HEK293 (cell line): ENCODE measurements around the gene LAMC3.

Source experiments
- CTCF ChIA-PET: fragments of 350-600 bp; formaldehyde crosslinking; extraction: SDS; loops from one replicate; lab custom pipeline; 2021; ENCODE audit warnings: antibody characterized with exemption; lab: Yijun Ruan, JAX
- POLR2A ChIA-PET: fragments of 300-600 bp; formaldehyde crosslinking; extraction: SDS; loops from one replicate; lab custom pipeline; 2020; ENCODE audit warnings: antibody characterized with exemption, inconsistent platforms; lab: Yijun Ruan, JAX
- H3K27ac ChIP-seq: fragments of 200-500 bp; sonication (Bioruptor generic); 2 replicates; pipeline ENCODE4 v1.5.1; 2014; ENCODE audit warnings: low read depth, low read length, control low read depth, inconsistent platforms; ENCODE audit errors: extremely low read depth
- H3K36me3 ChIP-seq, 2 experiments: fragments of 200-500 bp in 1 of 2; sonication (Bioruptor generic) in 1 of 2; 1 replicate in 1 of 2; 2 replicates in 1 of 2; pipeline ENCODE4 v1.5.1; 2014 to 2017; ENCODE audit warnings: inconsistent platforms in 2 of 2, low read length in 2 of 2; ENCODE audit not compliant: control insufficient read depth in 2 of 2, insufficient read depth in 1 of 2
- H3K4me1 ChIP-seq: fragments of 200-500 bp; sonication (Bioruptor generic); 2 replicates; pipeline ENCODE4 v1.5.1; 2014; ENCODE audit warnings: mild to moderate bottlenecking, low read length, inconsistent platforms; ENCODE audit not compliant: control insufficient read depth, insufficient read depth
- H3K4me3 ChIP-seq: 2 replicates; pipeline ENCODE4 v1.5.1; 2011; ENCODE audit warnings: low read depth, mild to moderate bottlenecking, control low read depth, low read length, moderate library complexity
- H3K9me3 ChIP-seq: fragments of 200-500 bp; sonication (Bioruptor generic); 2 replicates; pipeline ENCODE4 v1.5.1; 2014; ENCODE audit warnings: low read depth, low read length, inconsistent platforms; ENCODE audit not compliant: control insufficient read depth, insufficient read depth
- GLIS1 ChIP-seq: fragments of 450-650 bp; formaldehyde crosslinking; IDR thresholded peaks from 2 replicates; pipeline ENCODE4 v1.5.1; 2016; ENCODE audit warnings: missing biosample characterization, missing genetic modification characterization
- GLIS2 ChIP-seq: fragments of 450-650 bp; formaldehyde crosslinking; IDR thresholded peaks from 2 replicates; pipeline ENCODE4 v1.5.1; 2016; ENCODE audit warnings: missing biosample characterization, missing genetic modification characterization
- HOXC10 ChIP-seq: sonication (generic); formaldehyde crosslinking; IDR thresholded peaks from 2 replicates; pipeline ENCODE4 v1.8.1; 2023; ENCODE audit warnings: mild to moderate bottlenecking, missing genetic modification reagents
- KLF16 ChIP-seq: fragments of 450-650 bp; formaldehyde crosslinking; IDR thresholded peaks from 2 replicates; pipeline ENCODE4 v1.5.1; 2017; ENCODE audit warnings: missing biosample characterization, missing genetic modification characterization
- ZBTB17 ChIP-seq: fragments of 450-650 bp; formaldehyde crosslinking; IDR thresholded peaks from 2 replicates; pipeline ENCODE4 v1.5.1; 2016; ENCODE audit warnings: missing biosample characterization, missing genetic modification characterization
- ZFHX2 ChIP-seq: fragments of 450-650 bp; formaldehyde crosslinking; conservative IDR thresholded peaks from 2 replicates; pipeline ENCODE4 v1.5.1; 2016; ENCODE audit warnings: missing biosample characterization, missing genetic modification characterization
- ZFP69B ChIP-seq: fragments of 450-650 bp; formaldehyde crosslinking; IDR thresholded peaks from 2 replicates; pipeline ENCODE4 v1.5.1; 2016; ENCODE audit warnings: missing biosample characterization, missing genetic modification characterization
- ZNF112 ChIP-seq: fragments of 450-650 bp; formaldehyde crosslinking; IDR thresholded peaks from 2 replicates; pipeline ENCODE4 v1.5.0; 2017; ENCODE audit warnings: missing biosample characterization, missing genetic modification characterization
- ZNF114 ChIP-seq: fragments of 450-650 bp; formaldehyde crosslinking; IDR thresholded peaks from 2 replicates; pipeline ENCODE4 v1.5.0; 2017; ENCODE audit warnings: missing biosample characterization, missing genetic modification characterization
- ZNF121 ChIP-seq: fragments of 450-650 bp; formaldehyde crosslinking; IDR thresholded peaks from 2 replicates; pipeline ENCODE4 v1.5.1; 2016; ENCODE audit warnings: missing biosample characterization, missing genetic modification characterization
- ZNF140 ChIP-seq: fragments of 450-650 bp; formaldehyde crosslinking; IDR thresholded peaks from 2 replicates; pipeline ENCODE4 v1.5.1; 2016; ENCODE audit warnings: missing biosample characterization, missing genetic modification characterization
- ZNF169 ChIP-seq: fragments of 450-650 bp; formaldehyde crosslinking; IDR thresholded peaks from 2 replicates; pipeline ENCODE4 v1.5.1; 2016; ENCODE audit warnings: missing biosample characterization, missing genetic modification characterization
- ZNF23 ChIP-seq: fragments of 450-650 bp; formaldehyde crosslinking; IDR thresholded peaks from 2 replicates; pipeline ENCODE4 v1.5.1; 2016; ENCODE audit warnings: missing biosample characterization, missing genetic modification characterization, borderline replicate concordance
- ZNF24 ChIP-seq: fragments of 450-650 bp; formaldehyde crosslinking; IDR thresholded peaks from 2 replicates; pipeline ENCODE4 v1.5.1; 2016; ENCODE audit warnings: missing biosample characterization, missing genetic modification characterization
- ZNF26 ChIP-seq: fragments of 450-650 bp; formaldehyde crosslinking; IDR thresholded peaks from 2 replicates; pipeline ENCODE4 v1.5.1; 2016; ENCODE audit warnings: missing biosample characterization, missing genetic modification characterization
- ZNF292 ChIP-seq: fragments of 450-650 bp; formaldehyde crosslinking; IDR thresholded peaks from 2 replicates; pipeline ENCODE4 v1.5.1; 2016; ENCODE audit warnings: low read depth, missing biosample characterization, missing genetic modification characterization, borderline replicate concordance
- ZNF335 ChIP-seq: fragments of 450-650 bp; formaldehyde crosslinking; conservative IDR thresholded peaks from 2 replicates; pipeline ENCODE4 v1.5.1; 2016; ENCODE audit warnings: missing biosample characterization, missing genetic modification characterization
- ZNF394 ChIP-seq: fragments of 450-650 bp; formaldehyde crosslinking; IDR thresholded peaks from 2 replicates; pipeline ENCODE4 v1.5.1; 2016; ENCODE audit warnings: missing biosample characterization, missing genetic modification characterization, mild to moderate bottlenecking, moderate library complexity, borderline replicate concordance
- ZNF433 ChIP-seq: fragments of 450-650 bp; formaldehyde crosslinking; IDR thresholded peaks from 2 replicates; pipeline ENCODE4 v1.5.1; 2016; ENCODE audit warnings: missing biosample characterization, missing genetic modification characterization, low read depth
- ZNF555 ChIP-seq: fragments of 450-650 bp; formaldehyde crosslinking; conservative IDR thresholded peaks from 2 replicates; pipeline ENCODE4 v1.5.1; 2017; ENCODE audit warnings: missing biosample characterization, mild to moderate bottlenecking, missing genetic modification characterization, inconsistent platforms
- ZNF571 ChIP-seq: fragments of 450-650 bp; formaldehyde crosslinking; IDR thresholded peaks from 2 replicates; pipeline ENCODE4 v1.5.0; 2017; ENCODE audit warnings: missing biosample characterization, missing genetic modification characterization
- ZSCAN4 ChIP-seq: fragments of 450-650 bp; formaldehyde crosslinking; IDR thresholded peaks from 2 replicates; pipeline ENCODE4 v1.5.1; 2017; ENCODE audit warnings: missing biosample characterization, missing genetic modification characterization

The LAMC3 gene

GRCh38 chr9:131039129-131039954 is 30.4 kb downstream of the LAMC3 start:
- Histone ChIP-seq H3K4me3 (no peak overlapping the region), H3K9me3 (no peaks in the 10 kb centered on the region), H3K4me1 (no peaks in the 10 kb centered on the region), H3K27ac (no peak overlapping the region), H3K36me3 (peaks cover 0 to 8% of the 10 kb centered on the region in 2 experiments; a peak in 1 of 3 replicates)
- POLR2A ChIA-PET, result no interaction called here
- TF ChIP-seq ZNF292 (tag by site-specific recombination), result no peak
- TF ChIP-seq ZFP69B (tag by site-specific recombination), result no peak
- no peak for TF ChIP-seq ZNF140
- no peak for TF ChIP-seq ZNF335
- CTCF ChIA-PET, result interaction anchor here (0.6 to 7.9 kb wide), 6 partner anchors 8 to 797 kb away, joined by 3 to 65 read pairs (median 4); no protein-coding TSS in a partner anchor

- Histone ChIP-seq H3K36me3 (peaks cover 0 to 8% of the 10 kb centered on the region in 2 experiments; a peak in 1 of 3 replicates), H3K4me3 (no peak overlapping the region), H3K4me1 (no peaks in the 10 kb centered on the region), H3K27ac (no peak overlapping the region), H3K9me3 (no peaks in the 10 kb centered on the region)
- ChIA-PET POLR2A (no interaction called here), CTCF (interaction anchor here (1.2 to 3.0 kb wide), 4 partner anchors 11 to 177 kb away, joined by 4 to 37 read pairs (median 5); no protein-coding TSS in a partner anchor)
- TF ChIP-seq ZNF114 (tag by site-specific recombination) (no peak), ZNF571 (tag by site-specific recombination) (no peak), ZNF24 (tag by site-specific recombination) (no peak), ZNF23 (tag by site-specific recombination) (peak; percentile 97), ZBTB17 (tag by site-specific recombination) (peak; percentile 99)
Measured at GRCh38 chr9:131042666-131043065, 33.7 kb downstream of the LAMC3 start.

- H3K9me3 ChIP-seq, result no peaks in the 10 kb centered on the region
- H3K4me3 ChIP-seq, result no peak overlapping the region
- ChIA-PET CTCF (interaction anchor here (0.6 to 3.0 kb wide), 5 partner anchors 10 to 271 kb away, joined by 3 to 37 read pairs (median 5); no protein-coding TSS in a partner anchor), POLR2A (no interaction called here)
- H3K4me1 ChIP-seq, result no peaks in the 10 kb centered on the region
- H3K36me3 ChIP-seq, result peaks cover 0 to 8% of the 10 kb centered on the region in 2 experiments; a peak in 1 of 3 replicates
- no peak overlapping the region for H3K27ac ChIP-seq
- TF ChIP-seq ZNF121 (tag by site-specific recombination) (no peak), ZSCAN4 (no peak), GLIS2 (tag by site-specific recombination) (no peak), GLIS1 (tag by site-specific recombination) (no peak), ZNF433 (tag by site-specific recombination) (no peak), ZFHX2 (tag by site-specific recombination) (no peak), ZNF169 (tag by site-specific recombination) (no peak), ZNF112 (tag by site-specific recombination) (no peak), KLF16 (tag by site-specific recombination) (no peak), HOXC10 (CRISPR knock-in tag) (no peak), ZNF394 (tag by site-specific recombination) (no peak), ZNF26 (tag by site-specific recombination) (no peak), ZNF555 (tag by site-specific recombination) (no peak)
Measured at GRCh38 chr9:131043087-131043486, 34.1 kb downstream of the LAMC3 start.
